Type B pancreatic cell (in vitro differentiated cells): ENCODE results near the gene IARS2. TPM values are rescaled to one million over a fixed set of nuclear protein-coding genes. Genes with fewer than 3 reads are reported as not detected.

ENCODE experiments used
- DNase-seq: peaks from one replicate; pipeline ENCODE4 v3.0.0; 2021; ENCODE audit warnings: mixed read lengths; ENCODE audit not compliant: unreplicated experiment; ENCODE audit errors: extremely low spot score
- H3K27ac Mint-ChIP-seq: 2 replicates; pipeline ENCODE4 v1.8.0; 2021; ENCODE audit warnings: mild to moderate bottlenecking, mixed read lengths
- H3K27me3 Mint-ChIP-seq: 2 replicates; pipeline ENCODE4 v1.8.0; 2021; ENCODE audit warnings: mixed read lengths
- H3K36me3 Mint-ChIP-seq: 2 replicates; pipeline ENCODE4 v1.8.0; 2021; ENCODE audit warnings: mixed read lengths
- H3K4me1 Mint-ChIP-seq: one replicate; pipeline ENCODE4 v1.8.0; 2021; ENCODE audit warnings: mixed read lengths; ENCODE audit not compliant: unreplicated experiment
- H3K4me3 Mint-ChIP-seq: 2 replicates; pipeline ENCODE4 v1.8.0; 2021; ENCODE audit warnings: mild to moderate bottlenecking, mixed read lengths
- H3K9me3 Mint-ChIP-seq: 2 replicates; pipeline ENCODE4 v1.8.0; 2021; ENCODE audit warnings: mixed read lengths
- total RNA-seq: library from RNA; stranded (reverse); gene quantifications from 2 replicates; pipeline ENCODE4 v1.2.1, GENCODE V29; 2021; ENCODE audit warnings: low replicate concordance
- TF ChIP-seq, protein P1 (sequence below): fragments of 200-600 bp; sonication (generic); conservative IDR thresholded peaks from 2 replicates; pipeline ENCODE4 v1.5.0; 2021; ENCODE audit warnings: antibody characterized with exemption, mild to moderate bottlenecking

IARS2 gene
- total RNA-seq, 1 donor from 2014 or later = 66.3 TPM

DNA sequence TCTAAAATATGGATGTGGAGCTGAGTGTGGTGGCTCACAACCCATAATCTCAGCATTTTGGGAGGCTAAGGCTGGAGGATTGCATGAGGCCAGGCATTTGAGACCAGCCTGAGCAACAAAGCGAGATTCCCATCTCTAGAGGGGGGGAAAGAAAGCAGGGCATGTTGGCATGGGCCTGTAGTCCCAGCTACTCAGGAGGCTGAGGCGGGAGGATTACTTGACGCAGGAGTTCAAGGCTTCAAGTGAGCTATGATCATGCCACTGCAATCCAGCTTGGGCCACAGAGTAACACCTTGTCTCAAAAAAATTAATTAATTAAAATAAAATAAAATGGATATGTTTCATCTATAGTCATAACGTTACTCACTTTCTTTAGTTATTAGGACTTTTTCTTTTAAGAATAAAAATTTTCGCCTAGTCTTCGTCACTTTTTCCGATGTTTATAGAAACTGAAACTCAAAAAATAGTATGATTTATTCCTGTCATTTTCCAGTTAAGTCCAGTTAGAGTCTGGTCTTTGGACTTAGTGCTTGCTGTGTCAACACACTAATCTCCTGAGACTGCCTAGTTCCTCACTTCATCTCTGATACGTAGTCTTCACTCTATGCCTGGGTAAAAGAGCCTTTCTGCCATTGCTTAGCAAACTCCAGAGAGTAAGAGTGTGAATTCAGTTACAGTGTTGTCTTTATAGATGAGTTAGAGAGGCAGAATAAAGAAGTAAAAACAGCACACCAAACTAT is 28.0 kb downstream of the IARS2 start:
- TF ChIP-seq, protein P1, sequence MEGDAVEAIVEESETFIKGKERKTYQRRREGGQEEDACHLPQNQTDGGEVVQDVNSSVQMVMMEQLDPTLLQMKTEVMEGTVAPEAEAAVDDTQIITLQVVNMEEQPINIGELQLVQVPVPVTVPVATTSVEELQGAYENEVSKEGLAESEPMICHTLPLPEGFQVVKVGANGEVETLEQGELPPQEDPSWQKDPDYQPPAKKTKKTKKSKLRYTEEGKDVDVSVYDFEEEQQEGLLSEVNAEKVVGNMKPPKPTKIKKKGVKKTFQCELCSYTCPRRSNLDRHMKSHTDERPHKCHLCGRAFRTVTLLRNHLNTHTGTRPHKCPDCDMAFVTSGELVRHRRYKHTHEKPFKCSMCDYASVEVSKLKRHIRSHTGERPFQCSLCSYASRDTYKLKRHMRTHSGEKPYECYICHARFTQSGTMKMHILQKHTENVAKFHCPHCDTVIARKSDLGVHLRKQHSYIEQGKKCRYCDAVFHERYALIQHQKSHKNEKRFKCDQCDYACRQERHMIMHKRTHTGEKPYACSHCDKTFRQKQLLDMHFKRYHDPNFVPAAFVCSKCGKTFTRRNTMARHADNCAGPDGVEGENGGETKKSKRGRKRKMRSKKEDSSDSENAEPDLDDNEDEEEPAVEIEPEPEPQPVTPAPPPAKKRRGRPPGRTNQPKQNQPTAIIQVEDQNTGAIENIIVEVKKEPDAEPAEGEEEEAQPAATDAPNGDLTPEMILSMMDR = no peak
- no peaks in the 10 kb centered on the region for H3K27me3 Mint-ChIP-seq
- H3K4me1 Mint-ChIP-seq = no peaks in the 10 kb centered on the region
- peak overlapping the region; percentile 5 for H3K4me3 Mint-ChIP-seq
- H3K27ac Mint-ChIP-seq = peak overlapping the region; percentile 45
- DNase-seq = no peak
- H3K36me3 Mint-ChIP-seq = peaks cover 14% of the 10 kb centered on the region
- no peaks in the 10 kb centered on the region for H3K9me3 Mint-ChIP-seq

DNA sequence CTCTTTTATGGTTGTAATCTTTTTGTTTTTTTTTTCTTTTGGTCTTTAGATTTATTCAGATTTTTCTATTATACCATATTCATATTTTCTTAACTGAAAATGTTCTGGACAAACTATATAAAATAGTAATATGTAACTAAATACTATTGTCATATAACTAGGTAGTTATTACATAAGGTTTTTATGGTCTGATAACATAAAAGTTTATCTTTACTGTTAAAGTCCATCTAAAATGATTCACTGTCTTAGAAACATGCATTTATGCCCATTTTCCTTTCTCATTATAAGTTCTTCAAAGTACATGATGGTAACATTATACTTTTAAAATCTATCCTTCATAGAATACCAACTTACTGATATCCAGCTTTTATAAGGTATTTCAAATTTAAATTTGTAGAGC is 29.1 kb downstream of the IARS2 start:
- Mint-ChIP-seq H3K27ac (no peak overlapping the region), H3K4me3 (no peak overlapping the region), H3K36me3 (peaks cover 19% of the 10 kb centered on the region), H3K4me1 (no peaks in the 10 kb centered on the region), H3K9me3 (no peaks in the 10 kb centered on the region), H3K27me3 (no peaks in the 10 kb centered on the region)
- TF ChIP-seq, protein P1 = no peak
- DNase-seq = no peak

DNA sequence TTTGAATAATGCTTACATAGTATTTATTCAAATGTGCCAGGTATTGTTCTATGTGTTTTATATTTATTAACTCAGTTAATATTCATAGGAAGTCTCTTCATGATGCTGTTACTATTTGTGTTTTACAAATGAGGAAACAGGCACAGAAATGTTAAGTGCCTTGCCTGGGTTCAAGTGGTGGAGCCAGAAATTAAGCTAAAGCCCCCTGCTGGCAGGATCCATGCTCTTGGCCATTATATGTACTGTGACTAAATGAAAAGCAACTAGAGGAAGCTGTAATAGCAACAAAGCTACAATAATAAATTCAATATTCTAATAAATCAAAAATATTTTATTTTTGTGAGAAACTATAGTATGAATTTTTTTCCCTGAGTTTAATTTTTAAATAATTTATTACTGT is 30.0 kb downstream of the IARS2 start:
- H3K36me3 Mint-ChIP-seq = peaks cover 17% of the 10 kb centered on the region
- H3K4me3 Mint-ChIP-seq = no peak overlapping the region
- no peak for DNase-seq
- TF ChIP-seq, protein P1 = peak; percentile 74
- H3K9me3 Mint-ChIP-seq = no peaks in the 10 kb centered on the region
- H3K27ac Mint-ChIP-seq = no peak overlapping the region
- H3K4me1 Mint-ChIP-seq = no peaks in the 10 kb centered on the region
- no peaks in the 10 kb centered on the region for H3K27me3 Mint-ChIP-seq

DNA sequence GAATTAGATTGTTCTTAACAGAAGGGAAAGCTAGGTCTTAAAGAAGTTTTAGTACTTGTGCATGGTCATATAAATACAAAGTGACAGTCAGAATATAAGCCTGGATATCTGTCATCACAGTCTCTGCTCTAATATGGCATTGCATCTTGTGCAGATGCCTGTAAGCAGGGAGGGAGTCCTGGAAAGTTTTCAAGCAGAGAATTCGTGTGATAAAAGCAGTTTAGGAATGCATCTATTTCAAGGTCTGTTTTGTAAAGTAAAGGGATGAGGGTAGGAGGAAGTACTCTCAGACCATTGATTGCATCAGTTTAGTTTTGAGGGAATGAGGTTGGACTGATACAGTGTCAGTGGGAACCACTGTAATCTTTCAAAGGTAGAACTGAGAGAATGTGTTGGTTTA is 30.6 kb downstream of the IARS2 start:
- no peak overlapping the region for H3K27ac Mint-ChIP-seq

DNA sequence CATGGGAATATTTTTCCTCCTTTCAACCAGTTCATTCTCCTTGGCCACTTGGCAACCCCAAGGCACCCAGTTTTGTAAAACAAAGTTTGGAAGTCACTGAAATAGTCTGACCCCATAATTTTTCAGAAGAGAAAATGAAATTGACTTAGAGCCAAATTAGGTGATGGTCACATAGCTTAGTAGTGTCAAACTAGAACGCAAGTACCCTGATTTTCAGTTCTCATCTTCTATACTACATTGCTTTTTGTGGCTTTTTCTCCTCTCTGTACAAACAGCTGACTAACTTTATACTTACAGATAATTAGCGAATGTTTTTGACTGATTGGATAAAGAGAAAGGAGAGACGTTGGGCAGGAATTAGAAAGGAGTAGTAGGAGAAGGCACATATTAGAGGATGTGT is 33.1 kb downstream of the IARS2 start:
- no peak for DNase-seq
- no peak overlapping the region for H3K4me3 Mint-ChIP-seq
- no peaks in the 10 kb centered on the region for H3K9me3 Mint-ChIP-seq
- TF ChIP-seq, protein P1 = no peak
- peaks cover 31% of the 10 kb centered on the region for H3K36me3 Mint-ChIP-seq
- H3K27me3 Mint-ChIP-seq = no peaks in the 10 kb centered on the region
- H3K4me1 Mint-ChIP-seq = no peaks in the 10 kb centered on the region
- no peak overlapping the region for H3K27ac Mint-ChIP-seq

More for the DNA sequence above, 30.6 kb downstream of the IARS2 start:
- TF ChIP-seq, protein P1 = no peak
- no peak overlapping the region for H3K4me3 Mint-ChIP-seq
- DNase-seq = no peak
- no peaks in the 10 kb centered on the region for H3K4me1 Mint-ChIP-seq
- no peaks in the 10 kb centered on the region for H3K27me3 Mint-ChIP-seq
- no peaks in the 10 kb centered on the region for H3K9me3 Mint-ChIP-seq
- peaks cover 19% of the 10 kb centered on the region for H3K36me3 Mint-ChIP-seq
